GM06990 (cell line): ENCODE results near the gene TMEM214.

Experiments
- DNase-seq: peaks from one replicate; pipeline ENCODE4 v3.0.0-alpha.2; 2011; ENCODE audit not compliant: insufficient read length; ENCODE audit errors: extremely low read depth
- H3K27me3 ChIP-seq: replicated peaks from 2 replicates; pipeline ENCODE4 v1.6.0; 2011; ENCODE audit warnings: low read length; ENCODE audit not compliant: control insufficient read depth, insufficient read depth
- H3K36me3 ChIP-seq: 2 replicates; pipeline ENCODE4 v1.5.1; 2011; ENCODE audit warnings: low read length; ENCODE audit not compliant: control insufficient read depth, insufficient read depth
- H3K4me3 ChIP-seq: replicated peaks from 2 replicates; pipeline ENCODE4 v1.5.1; 2011; ENCODE audit warnings: low read depth, mild to moderate bottlenecking, control low read depth, low read length
- CTCF ChIP-seq: IDR thresholded peaks from 2 replicates; pipeline ENCODE4 v1.5.1; 2011; ENCODE audit warnings: low read length, control low read depth, mild to moderate bottlenecking, inconsistent platforms; ENCODE audit not compliant: insufficient read depth, poor library complexity, severe bottlenecking

The TMEM214 gene

GRCh38 chr2:26989156-26989555, 43.6 kb upstream of the TMEM214 start:
- DNase-seq, result no peak
- Histone ChIP-seq H3K4me3 (no peak overlapping the region), H3K27me3 (no peaks in the 10 kb centered on the region), H3K36me3 (no peaks in the 10 kb centered on the region)
- TF ChIP-seq CTCF, result no peak

GRCh38 chr2:26991717-26992116, 41.0 kb upstream of the TMEM214 start:
- H3K4me3 ChIP-seq, result no peak overlapping the region
- H3K27me3 ChIP-seq, result no peaks in the 10 kb centered on the region
- H3K36me3 ChIP-seq, result no peaks in the 10 kb centered on the region
- TF ChIP-seq CTCF, result no peak
- no peak for DNase-seq

- no peaks in the 10 kb centered on the region for H3K36me3 ChIP-seq
- H3K27me3 ChIP-seq, result no peaks in the 10 kb centered on the region
- TF ChIP-seq CTCF, result no peak
- H3K4me3 ChIP-seq, result no peak overlapping the region
- no peak for DNase-seq
Measured at GRCh38 chr2:26993768-26994167, 39.0 kb upstream of the TMEM214 start.

GRCh38 chr2:26994983-26995382, 37.8 kb upstream of the TMEM214 start:
- Histone ChIP-seq H3K4me3 (no peak overlapping the region), H3K27me3 (no peaks in the 10 kb centered on the region), H3K36me3 (no peaks in the 10 kb centered on the region)
- no peak for DNase-seq
- TF ChIP-seq CTCF, result no peak

GRCh38 chr2:26997394-26997793, 35.4 kb upstream of the TMEM214 start:
- Histone ChIP-seq H3K4me3 (no peak overlapping the region), H3K36me3 (no peaks in the 10 kb centered on the region), H3K27me3 (no peaks in the 10 kb centered on the region)
- TF ChIP-seq CTCF, result no peak
- no peak for DNase-seq

- no peaks in the 10 kb centered on the region for H3K36me3 ChIP-seq
- TF ChIP-seq CTCF, result no peak
- H3K4me3 ChIP-seq, result no peak overlapping the region
- DNase-seq, result no peak
- H3K27me3 ChIP-seq, result no peaks in the 10 kb centered on the region
Measured at GRCh38 chr2:26998323-26998722, 34.4 kb upstream of the TMEM214 start.
